DOHH2 (cell line): ENCODE measurements around the gene PCBP3.

Source experiments
- CTCF ChIP-seq: fragments of 200-600 bp; sonication (generic); IDR thresholded peaks from one replicate; pipeline ENCODE4 v1.5.1; 2014; ENCODE audit warnings: antibody characterized with exemption, mild to moderate bottlenecking, low read depth, low read length; ENCODE audit not compliant: poor library complexity, severe bottlenecking
- EZH2phosphoT487 ChIP-seq: fragments of 200-600 bp; sonication (generic); IDR thresholded peaks from 2 replicates; pipeline ENCODE4 v1.6.1; 2017; ENCODE audit warnings: borderline replicate concordance, mild to moderate bottlenecking, antibody characterized with exemption, low read length, moderate library complexity, mixed read lengths

GRCh38 chr21:45642122-45642813 lies 1.3 kb upstream of the PCBP3 start:
- TF ChIP-seq CTCF: no peak
- no peak for TF ChIP-seq EZH2phosphoT487
